AG10803 (cell line): Measurements from ENCODE around the gene ADPRHL1.

ENCODE experiments used
- DNase-seq: peaks from one replicate; pipeline ENCODE4 v3.0.0; 2010; ENCODE audit warnings: low read depth
- H3K4me3 ChIP-seq: 2 replicates; pipeline ENCODE4 v1.5.1; 2011; ENCODE audit warnings: mild to moderate bottlenecking, low read length, control low read depth
- TF ChIP-seq, protein P1 (sequence below): conservative IDR thresholded peaks from 2 replicates; pipeline ENCODE4 v1.5.1; 2011; ENCODE audit warnings: mild to moderate bottlenecking, low read length, control low read depth, inconsistent platforms

The ADPRHL1 gene

DNA sequence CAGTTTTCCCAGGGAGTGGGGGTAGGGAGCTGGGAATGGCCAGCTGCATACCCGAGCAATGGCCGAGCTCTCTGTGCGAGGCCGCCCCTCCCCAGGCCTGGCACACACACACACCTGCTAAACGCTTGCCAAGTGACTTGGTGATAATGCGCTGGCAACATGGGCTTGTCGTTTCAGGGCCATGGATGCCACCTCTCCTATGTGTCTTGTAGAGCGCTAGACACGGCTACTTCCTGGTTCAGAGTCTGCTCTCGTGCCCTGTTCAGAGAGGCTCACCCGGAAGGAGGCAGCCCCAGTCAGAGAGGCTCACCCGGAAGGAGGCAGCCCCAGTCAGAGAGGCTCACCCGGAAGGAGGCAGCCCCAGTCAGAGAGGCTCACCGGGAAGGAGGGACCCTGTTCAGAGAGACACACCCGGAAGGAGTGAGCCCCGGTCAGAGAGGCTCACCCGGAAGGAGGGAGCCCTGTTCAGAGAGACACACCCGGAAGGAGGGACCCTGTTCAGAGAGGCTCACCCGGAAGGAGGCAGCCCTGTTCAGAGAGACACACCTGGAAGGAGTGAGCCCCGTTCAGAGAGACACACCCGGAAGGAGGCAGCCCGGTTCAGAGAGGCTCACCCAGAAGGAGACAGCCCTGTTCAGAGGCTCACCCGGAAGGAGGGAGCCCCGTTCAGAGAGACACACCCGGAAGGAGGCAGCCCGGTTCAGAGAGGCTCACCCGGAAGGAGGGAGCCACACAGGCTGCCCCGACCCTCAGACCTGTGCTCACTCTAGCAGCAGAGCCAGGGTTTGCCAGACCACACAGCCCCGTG, 4.2 kb downstream of the ADPRHL1 start:
- TF ChIP-seq, protein P1, sequence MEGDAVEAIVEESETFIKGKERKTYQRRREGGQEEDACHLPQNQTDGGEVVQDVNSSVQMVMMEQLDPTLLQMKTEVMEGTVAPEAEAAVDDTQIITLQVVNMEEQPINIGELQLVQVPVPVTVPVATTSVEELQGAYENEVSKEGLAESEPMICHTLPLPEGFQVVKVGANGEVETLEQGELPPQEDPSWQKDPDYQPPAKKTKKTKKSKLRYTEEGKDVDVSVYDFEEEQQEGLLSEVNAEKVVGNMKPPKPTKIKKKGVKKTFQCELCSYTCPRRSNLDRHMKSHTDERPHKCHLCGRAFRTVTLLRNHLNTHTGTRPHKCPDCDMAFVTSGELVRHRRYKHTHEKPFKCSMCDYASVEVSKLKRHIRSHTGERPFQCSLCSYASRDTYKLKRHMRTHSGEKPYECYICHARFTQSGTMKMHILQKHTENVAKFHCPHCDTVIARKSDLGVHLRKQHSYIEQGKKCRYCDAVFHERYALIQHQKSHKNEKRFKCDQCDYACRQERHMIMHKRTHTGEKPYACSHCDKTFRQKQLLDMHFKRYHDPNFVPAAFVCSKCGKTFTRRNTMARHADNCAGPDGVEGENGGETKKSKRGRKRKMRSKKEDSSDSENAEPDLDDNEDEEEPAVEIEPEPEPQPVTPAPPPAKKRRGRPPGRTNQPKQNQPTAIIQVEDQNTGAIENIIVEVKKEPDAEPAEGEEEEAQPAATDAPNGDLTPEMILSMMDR: no peak
- H3K4me3 ChIP-seq: peak overlapping the region; percentile 54
- peak; percentile 67 for DNase-seq

DNA sequence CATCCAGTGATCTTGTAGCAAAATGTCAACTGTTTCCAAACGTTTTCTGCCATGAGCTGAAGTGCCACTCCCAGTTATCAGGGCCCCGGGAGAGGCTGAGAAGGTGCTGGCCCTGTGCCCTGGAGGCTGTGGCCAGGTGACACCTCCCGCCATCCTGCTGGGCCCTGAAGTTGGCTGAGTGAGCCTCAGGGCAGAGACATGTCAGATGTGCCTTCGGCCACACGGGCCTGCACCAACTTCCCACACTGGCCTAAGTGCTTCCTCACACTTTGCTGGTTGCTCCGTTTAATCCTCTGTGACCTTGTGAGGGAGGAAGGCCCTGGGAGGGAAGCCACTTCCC, 4.8 kb downstream of the ADPRHL1 start:
- H3K4me3 ChIP-seq: peak overlapping the region; percentile 47
- TF ChIP-seq, protein P1: no peak
- DNase-seq: no peak

- TF ChIP-seq, protein P1: no peak
- no peak for DNase-seq
- no peak overlapping the region for H3K4me3 ChIP-seq
Measured at GRCh38 chr13:113447596-113447995, 5.7 kb downstream of the ADPRHL1 start.

GRCh38 chr13:113446488-113446854, 6.8 kb downstream of the ADPRHL1 start:
- DNase-seq: no peak
- H3K4me3 ChIP-seq: no peak overlapping the region
- TF ChIP-seq, protein P1: no peak

- DNase-seq: no peak
- H3K4me3 ChIP-seq: no peak overlapping the region
- TF ChIP-seq, protein P1: no peak
Measured at GRCh38 chr13:113445791-113446487, 7.3 kb downstream of the ADPRHL1 start.

DNA sequence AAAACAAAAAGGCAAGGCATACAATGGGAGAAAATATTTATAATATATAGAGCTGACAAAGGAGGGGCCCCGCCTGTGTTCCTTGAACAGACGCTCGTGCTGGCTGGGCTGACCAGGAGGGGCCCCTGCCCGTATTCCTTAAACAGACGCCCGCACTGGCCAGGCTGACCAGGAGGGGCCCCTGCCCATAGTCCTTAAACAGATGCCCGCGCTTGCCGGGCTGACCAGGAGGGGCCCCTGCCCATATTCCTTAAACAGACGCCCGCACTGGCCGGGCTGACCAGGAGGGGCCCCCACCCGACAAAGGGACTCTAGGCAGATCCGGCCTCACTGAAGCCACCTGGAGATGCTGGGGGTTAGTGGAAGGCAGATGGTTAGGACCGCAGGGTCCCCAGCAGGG, 9.3 kb downstream of the ADPRHL1 start:
- DNase-seq: no peak
- no peak overlapping the region for H3K4me3 ChIP-seq
- TF ChIP-seq, protein P1: no peak

DNA sequence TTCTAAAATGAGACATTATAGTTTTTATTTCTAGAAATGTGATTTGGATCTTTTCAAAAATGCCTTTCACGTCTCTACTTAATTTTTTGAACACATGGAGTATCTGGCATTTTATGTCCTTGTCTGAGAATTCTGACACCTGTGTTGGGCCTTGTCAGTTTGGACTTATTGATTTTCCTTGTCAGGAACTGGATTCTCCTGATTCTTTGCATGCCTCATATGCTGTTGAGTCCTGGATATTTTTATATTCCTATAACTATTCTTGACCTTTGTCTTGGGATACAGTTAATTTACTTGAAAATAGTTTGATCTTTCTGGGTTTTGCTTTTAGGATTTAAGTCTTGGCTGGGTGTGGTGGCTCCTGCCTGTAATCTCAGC, 10.3 kb downstream of the ADPRHL1 start:
- no peak overlapping the region for H3K4me3 ChIP-seq
- DNase-seq: no peak
- TF ChIP-seq, protein P1: no peak
